ENCODE data around the gene CKLF. TPM values are rescaled to one million over a fixed set of nuclear protein-coding genes. Genes with fewer than 3 reads are reported as not detected.

The CKLF gene
- total RNA-seq, 2 donors from 2014 or later: 22.5 to 40.7 TPM

GRCh38 chr16:66507731-66508239, 44.6 kb upstream of the CKLF start:
- peak overlapping the region; percentile 4 for H3K27ac ChIP-seq (ENCODE audit: low read depth, low read length)
- H3K4me1 ChIP-seq (ENCODE audit: control insufficient read depth, insufficient read depth, low read length): no peaks in the 10 kb centered on the region
- H3K27me3 ChIP-seq (ENCODE audit: control insufficient read depth, insufficient read depth, low read length, poor library complexity, severe bottlenecking): no peaks in the 10 kb centered on the region
- H3K4me3 ChIP-seq (ENCODE audit: low read length): no peak overlapping the region
- no peaks in the 10 kb centered on the region for H3K36me3 ChIP-seq (ENCODE audit: control insufficient read depth, insufficient read depth, low read length)
- no peak for DNase-seq
- TF ChIP-seq, protein P1, sequence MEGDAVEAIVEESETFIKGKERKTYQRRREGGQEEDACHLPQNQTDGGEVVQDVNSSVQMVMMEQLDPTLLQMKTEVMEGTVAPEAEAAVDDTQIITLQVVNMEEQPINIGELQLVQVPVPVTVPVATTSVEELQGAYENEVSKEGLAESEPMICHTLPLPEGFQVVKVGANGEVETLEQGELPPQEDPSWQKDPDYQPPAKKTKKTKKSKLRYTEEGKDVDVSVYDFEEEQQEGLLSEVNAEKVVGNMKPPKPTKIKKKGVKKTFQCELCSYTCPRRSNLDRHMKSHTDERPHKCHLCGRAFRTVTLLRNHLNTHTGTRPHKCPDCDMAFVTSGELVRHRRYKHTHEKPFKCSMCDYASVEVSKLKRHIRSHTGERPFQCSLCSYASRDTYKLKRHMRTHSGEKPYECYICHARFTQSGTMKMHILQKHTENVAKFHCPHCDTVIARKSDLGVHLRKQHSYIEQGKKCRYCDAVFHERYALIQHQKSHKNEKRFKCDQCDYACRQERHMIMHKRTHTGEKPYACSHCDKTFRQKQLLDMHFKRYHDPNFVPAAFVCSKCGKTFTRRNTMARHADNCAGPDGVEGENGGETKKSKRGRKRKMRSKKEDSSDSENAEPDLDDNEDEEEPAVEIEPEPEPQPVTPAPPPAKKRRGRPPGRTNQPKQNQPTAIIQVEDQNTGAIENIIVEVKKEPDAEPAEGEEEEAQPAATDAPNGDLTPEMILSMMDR (conservative IDR thresholded peaks at IDR 0.05): no peak
- H3K27ac Mint-ChIP-seq: no peak overlapping the region
- no peaks in the 10 kb centered on the region for H3K9me3 Mint-ChIP-seq
- no peaks in the 10 kb centered on the region for H3K36me3 Mint-ChIP-seq (ENCODE audit: low read depth)
- H3K9ac ChIP-seq (ENCODE audit: extremely low read depth, low read length, poor library complexity, severe bottlenecking): no peak overlapping the region
- no peaks in the 10 kb centered on the region for H3K9me3 ChIP-seq (ENCODE audit: control insufficient read depth, low read length)
- H3K4me3 Mint-ChIP-seq: no peak overlapping the region
- WGBS, 2 experiments (ENCODE audit: insufficient coverage in 1 of 2, insufficient read length in 1 of 2): 93 to 96% methylated on average over 3 to 4 of the region's 4 CpGs
- H3K4me1 Mint-ChIP-seq: peaks cover 4% of the 10 kb centered on the region
- no peaks in the 10 kb centered on the region for H3K27me3 Mint-ChIP-seq (ENCODE audit: insufficient read depth)

DNA sequence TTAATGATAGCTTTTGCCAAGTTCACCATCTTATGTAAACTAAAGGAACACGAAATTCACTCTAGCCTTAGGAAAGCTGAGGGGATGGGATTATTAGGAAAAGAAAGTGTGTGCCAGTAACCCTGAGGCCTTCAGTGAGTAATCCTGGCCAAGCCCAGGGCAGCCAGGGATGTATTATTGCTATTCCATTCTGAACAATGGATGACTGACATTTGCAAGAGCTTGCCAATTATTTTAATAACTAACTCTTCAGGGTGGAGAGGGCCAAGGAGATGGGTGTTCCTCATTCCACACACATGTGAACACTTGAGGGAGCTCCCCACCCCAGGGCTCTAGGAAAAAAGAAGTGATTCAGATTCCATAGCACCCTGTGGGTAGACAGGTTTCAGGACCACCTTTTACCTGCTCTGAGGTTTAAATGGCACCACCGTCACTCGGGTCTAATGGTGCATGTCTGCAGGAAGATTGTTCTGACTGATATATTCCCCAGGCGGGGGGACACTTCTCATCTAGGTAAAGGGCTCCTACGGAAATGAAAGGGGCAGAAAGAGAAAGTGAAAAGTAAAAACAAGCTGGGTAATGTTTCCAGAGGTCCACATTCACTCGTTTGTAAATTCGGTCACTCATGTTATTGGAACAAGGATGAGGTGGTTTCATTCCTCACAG, 44.0 kb upstream of the CKLF start:
- Mint-ChIP-seq H3K4me3 (no peak overlapping the region), H3K27ac (no peak overlapping the region), H3K27me3 (ENCODE audit: insufficient read depth) (no peaks in the 10 kb centered on the region), H3K9me3 (no peaks in the 10 kb centered on the region), H3K36me3 (ENCODE audit: low read depth) (peaks cover 3% of the 10 kb centered on the region), H3K4me1 (peaks cover 4% of the 10 kb centered on the region)
- TF ChIP-seq, protein P1 (conservative IDR thresholded peaks at IDR 0.05): no peak
- H3K9ac ChIP-seq (ENCODE audit: extremely low read depth, low read length, poor library complexity, severe bottlenecking): no peak overlapping the region
- no peak for DNase-seq
- 88 to 93% methylated on average over 6 to 7 of the region's 7 CpGs for WGBS, 2 experiments (ENCODE audit: insufficient coverage in 1 of 2, insufficient read length in 1 of 2)
- peak overlapping the region; percentile 4 for H3K27ac ChIP-seq (ENCODE audit: low read depth, low read length)
- no peaks in the 10 kb centered on the region for H3K4me1 ChIP-seq (ENCODE audit: control insufficient read depth, insufficient read depth, low read length)
- no peaks in the 10 kb centered on the region for H3K27me3 ChIP-seq (ENCODE audit: control insufficient read depth, insufficient read depth, low read length, poor library complexity, severe bottlenecking)
- no peaks in the 10 kb centered on the region for H3K9me3 ChIP-seq (ENCODE audit: control insufficient read depth, low read length)
- no peaks in the 10 kb centered on the region for H3K36me3 ChIP-seq (ENCODE audit: control insufficient read depth, insufficient read depth, low read length)
- H3K4me3 ChIP-seq (ENCODE audit: low read length): no peak overlapping the region

GRCh38 chr16:66508914-66509496, 43.4 kb upstream of the CKLF start:
- peaks cover 1% of the 10 kb centered on the region for H3K9me3 Mint-ChIP-seq
- DNase-seq: no peak
- H3K9ac ChIP-seq (ENCODE audit: extremely low read depth, low read length, poor library complexity, severe bottlenecking): no peak overlapping the region
- H3K4me1 ChIP-seq (ENCODE audit: control insufficient read depth, insufficient read depth, low read length): no peaks in the 10 kb centered on the region
- WGBS, 2 experiments (ENCODE audit: insufficient coverage in 1 of 2, insufficient read length in 1 of 2): 90 to 100% methylated on average over 5 to 8 of the region's 9 CpGs
- no peaks in the 10 kb centered on the region for H3K27me3 Mint-ChIP-seq (ENCODE audit: insufficient read depth)
- no peak overlapping the region for H3K27ac Mint-ChIP-seq
- TF ChIP-seq, protein P1 (conservative IDR thresholded peaks at IDR 0.05): no peak
- no peak overlapping the region for H3K4me3 ChIP-seq (ENCODE audit: low read length)
- H3K36me3 Mint-ChIP-seq (ENCODE audit: low read depth): peaks cover 6% of the 10 kb centered on the region
- H3K36me3 ChIP-seq (ENCODE audit: control insufficient read depth, insufficient read depth, low read length): no peaks in the 10 kb centered on the region
- H3K9me3 ChIP-seq (ENCODE audit: control insufficient read depth, low read length): no peaks in the 10 kb centered on the region
- no peak overlapping the region for H3K27ac ChIP-seq (ENCODE audit: low read depth, low read length)
- H3K4me3 Mint-ChIP-seq: no peak overlapping the region
- H3K27me3 ChIP-seq (ENCODE audit: control insufficient read depth, insufficient read depth, low read length, poor library complexity, severe bottlenecking): no peaks in the 10 kb centered on the region
- H3K4me1 Mint-ChIP-seq: peaks cover 4% of the 10 kb centered on the region

Data from endodermal cell (in vitro differentiated cells).